DMS79 (cell line): ENCODE measurements around the gene PITHD1.
"Not testable (repeated sequence)": the region's sequence is repeated elsewhere in the genome, so short reads cannot be mapped to it uniquely, and the experiment has no call there.

Experiments
- DNase-seq: peaks from one replicate; lab custom pipeline; 2025; lab: John Stamatoyannopoulos, UW

The PITHD1 gene

DNA sequence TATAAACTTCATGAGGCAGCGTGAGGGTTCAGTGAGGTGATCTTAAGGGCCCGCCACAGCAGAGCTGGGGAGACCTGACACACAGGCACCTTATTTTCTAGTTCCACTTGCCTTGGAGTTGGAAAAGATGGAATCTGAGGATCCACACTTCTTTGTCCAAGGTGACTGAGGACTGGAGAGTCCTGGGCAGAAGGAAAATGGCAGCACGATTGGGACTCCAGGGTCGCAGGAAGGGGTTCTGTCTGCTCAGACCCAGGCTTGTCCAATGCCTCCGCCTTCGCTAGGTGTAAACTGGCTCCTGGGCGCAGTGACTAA, 21.0 kb downstream of the PITHD1 start:
- DNase-seq = no peak

DNA sequence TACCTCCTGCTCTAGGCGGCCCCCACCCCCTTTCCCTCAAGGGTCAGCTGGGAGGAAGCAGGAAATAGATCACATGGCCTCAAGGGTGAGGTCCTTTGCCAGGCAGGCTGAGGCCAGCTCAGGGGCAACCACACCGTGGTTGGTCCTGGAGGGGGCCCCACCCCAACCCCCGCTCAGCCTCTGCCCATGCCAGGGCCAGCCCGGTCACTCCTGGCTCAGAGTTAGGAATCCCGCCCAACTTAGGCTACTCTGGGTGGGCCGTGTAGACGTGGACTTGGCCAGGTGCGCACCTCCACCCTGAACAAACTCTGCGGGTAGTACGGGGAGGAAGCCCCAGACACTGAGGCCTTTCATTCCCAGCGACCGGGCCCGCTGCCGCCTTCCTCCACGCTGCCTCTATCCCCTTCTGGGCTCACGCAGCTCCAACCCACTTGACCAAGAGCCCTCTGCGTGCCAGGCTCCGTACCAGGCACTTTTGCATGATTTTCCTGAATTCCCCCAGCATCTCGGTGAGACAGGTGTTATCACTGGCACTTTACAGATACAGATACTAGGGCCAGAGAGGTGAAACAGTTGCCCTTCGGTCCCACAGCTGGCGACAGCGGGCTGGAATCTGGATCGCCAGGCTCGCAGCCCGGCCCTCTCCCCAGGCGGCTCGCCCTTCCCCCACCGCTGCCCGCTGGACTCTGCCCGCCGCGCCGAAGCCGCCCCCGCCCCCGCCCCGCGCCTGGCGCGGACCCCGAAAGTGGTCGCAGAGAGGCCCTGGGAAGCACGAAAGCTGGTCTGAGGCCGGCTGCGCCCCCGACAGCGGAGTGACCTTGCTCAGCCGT, 21.6 kb downstream of the PITHD1 start:
- DNase-seq = no peak

DNA sequence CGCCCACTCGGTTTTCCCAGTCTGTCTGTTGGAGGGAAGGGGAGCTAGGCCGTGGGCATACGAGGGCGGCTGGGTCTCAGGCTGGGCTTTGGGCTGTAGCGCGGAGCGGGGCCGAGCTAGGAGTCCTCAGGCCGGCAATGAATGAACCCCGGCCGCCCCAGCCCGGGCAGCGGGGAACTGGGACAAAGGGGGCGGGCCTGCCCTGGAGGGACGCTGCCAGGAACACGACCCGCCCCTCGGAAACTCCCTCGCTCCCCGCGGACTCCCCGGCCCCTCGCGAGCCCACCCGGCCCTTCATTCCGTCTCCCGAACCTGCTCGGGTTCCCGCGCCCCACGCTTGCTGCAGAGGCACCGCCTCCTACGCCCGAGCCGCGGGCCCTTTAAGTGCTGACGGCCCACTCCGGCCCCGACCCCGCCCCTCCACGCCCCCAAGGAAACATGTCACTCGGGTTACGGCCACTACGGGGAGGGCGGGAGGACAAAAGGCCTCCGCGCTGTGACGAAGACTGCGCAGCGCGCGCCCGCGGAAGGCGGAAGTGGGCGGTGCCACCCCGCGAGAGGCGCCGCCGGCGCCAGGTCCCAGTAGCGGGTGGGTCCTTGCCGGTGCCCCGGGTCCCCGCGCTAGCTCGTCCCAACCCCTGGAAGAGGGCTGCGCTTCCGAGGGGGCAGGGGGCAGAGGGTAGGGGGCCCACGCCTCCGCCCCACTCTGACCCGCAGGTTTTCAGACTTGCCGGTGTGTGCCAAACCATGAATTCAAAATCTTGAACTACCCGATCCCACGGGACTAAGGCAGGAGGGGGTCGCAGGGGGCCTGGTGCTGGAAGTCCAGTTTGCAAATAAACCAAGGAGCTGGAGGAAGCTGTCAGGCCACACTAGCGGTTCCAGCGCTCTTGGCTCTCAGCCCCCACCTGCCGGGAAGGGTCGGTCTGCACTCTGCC, 22.5 kb downstream of the PITHD1 start, which contains the start of gene GALE:
Gene GALE, minus strand, starts transcription at position 355 of the 938 bp plus-strand sequence. CDS start 1,747 bp downstream, outside the sequence.
- peak; percentile 91 for DNase-seq

DNA sequence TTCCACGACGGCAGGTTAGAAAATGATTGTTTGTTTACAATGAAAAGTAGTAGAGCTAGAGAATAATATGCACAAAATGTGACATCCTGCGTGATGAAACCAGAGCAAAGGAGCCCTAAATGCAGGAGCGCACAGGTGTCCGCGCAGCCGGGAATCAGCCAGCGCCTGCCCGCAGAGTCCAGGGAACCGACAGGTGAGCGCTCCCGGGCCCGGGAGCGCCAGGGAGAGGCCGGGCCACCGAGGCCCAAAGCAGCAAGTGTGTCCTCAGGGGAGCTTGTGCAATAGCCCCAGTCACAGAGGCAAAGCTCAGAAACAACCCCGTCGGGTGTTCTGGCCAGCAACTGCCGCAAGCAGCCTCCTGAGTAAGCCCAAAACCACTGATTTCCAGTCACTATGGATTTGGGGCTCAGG, 23.1 kb downstream of the PITHD1 start:
- DNase-seq = no peak

DNA sequence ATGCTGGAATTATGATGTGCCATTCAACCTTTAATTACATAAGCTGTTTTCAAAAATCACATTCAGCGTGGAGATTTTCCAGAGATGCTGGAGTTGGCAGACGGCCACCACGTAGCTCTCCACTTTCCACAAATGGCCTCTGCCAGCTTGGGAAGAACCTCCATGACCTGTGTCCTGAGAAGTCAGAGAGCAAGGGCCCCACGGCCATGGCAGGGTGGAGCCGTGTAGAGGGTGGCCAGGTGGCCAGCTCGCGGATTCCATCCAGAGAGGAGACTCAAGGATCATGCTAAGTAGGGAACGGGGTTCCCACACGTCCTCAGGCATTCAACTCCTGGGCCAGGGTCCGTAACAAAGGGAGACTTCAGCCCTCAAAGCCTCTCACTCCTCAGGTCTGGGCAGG, 23.7 kb downstream of the PITHD1 start:
- DNase-seq = no peak

DNA sequence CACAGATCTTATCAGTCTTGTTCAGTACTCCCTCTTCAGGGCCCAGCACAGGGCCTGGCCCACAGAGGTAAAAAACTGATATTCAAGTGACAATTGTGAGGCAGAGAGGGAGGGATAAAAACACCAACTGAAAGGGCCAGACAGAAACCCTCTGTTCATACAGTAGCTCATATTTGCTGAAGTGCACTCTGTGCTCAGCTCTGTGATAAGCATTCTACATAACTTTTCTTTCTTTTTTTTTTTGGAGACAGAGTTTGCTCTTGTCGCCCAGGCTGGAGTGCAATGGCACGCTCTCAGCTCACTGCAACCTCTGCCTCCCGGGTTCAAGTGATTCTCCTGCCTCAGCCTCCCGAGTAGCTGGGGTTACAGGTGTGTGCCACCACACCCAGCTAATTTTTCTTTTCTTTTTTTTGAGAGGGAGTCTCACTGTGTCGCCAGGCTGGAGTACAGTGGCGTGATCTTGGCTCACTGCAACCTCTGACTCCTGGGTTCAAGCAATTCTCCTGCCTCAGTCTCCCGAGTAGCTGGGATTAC, 24.7 kb downstream of the PITHD1 start:
- not testable (repeated sequence) for DNase-seq

DNA sequence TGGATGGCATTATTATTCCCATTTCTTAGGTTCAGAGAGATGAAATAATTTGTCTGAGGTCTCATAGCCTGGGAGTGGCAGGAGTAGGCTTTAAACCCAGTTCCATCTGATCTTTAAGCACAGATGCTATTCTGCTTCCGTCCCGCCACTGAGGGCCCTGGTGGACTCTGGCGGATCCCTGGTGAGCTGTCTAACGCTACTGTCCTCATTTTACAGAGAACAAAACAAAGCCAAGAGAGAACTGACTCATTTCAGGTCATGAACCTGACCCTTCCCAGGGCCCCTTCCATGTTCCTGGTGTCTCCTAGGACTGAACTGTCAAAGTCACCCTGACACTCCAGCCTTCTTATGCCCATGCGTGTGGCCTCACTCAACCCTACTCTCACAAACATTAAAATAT, 25.5 kb downstream of the PITHD1 start:
- no peak for DNase-seq

DNA sequence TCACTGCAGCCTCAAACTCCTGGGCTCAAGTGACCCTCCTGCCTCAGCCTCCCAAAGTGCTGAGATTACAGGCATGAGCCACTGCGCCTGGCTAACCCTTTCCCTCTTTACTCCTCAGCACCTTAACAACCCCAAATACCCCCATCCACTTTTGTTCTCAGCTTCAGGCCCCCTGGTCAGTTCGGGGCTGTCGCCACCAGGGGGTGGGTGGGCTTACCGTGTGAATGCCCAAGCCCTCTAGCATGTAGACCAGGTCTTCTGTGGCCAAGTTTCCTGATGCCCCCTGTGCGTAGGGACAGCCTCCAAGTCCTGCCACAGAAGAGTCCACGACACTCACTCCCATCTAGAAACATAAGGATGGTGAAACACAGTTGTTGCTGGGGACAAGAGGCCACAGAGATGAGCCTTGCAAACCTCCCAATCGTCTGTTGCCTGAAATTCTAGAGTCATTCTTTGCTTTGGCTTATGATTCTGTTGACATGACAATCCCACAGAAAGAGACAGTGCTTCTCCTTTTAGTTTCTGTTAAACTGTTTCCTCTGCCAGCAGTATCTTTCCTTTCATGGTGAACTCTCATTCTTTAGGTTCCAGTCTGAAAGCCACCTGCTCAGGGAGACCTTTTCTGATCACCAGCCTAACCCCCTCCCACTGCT, 26.1 kb downstream of the PITHD1 start:
- no peak for DNase-seq

DNA sequence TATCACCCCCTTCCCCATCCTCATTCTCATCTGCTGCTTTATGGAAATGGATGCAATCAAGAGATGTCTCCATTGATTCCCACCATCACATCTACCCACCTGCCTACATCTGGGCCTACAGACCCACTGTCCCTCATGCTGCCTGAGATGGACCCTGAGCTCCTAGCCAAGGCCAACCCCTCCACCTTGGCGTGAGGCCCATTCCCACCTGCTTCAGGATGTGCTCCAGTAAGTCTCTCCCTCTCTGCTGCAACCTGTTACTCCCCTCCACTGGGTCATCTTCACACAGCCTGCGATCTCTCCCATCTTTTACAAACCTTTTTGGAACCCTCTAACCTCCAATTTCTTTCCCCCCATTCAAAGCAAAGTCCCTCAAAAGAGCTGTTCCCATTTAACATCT, 26.8 kb downstream of the PITHD1 start:
- DNase-seq = no peak

DNA sequence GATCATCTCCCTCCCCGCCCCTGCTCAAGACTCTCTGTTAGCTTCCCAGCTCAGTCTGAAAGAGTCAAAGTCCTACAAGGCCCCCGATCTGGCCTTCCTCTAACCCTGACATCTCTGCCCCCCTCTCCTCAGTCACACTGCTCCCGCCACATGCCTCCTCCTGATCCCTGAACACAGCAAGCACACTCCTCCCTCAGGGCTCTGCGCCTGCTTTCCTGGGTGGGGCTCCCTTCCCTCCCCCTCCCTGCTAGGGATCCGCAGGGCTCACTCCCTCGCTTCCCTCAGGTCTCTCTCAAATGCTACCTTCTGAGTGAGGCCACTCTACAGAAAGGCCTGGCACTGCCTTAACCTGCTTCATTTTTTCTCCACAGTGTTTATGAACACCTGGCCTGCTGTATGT, 28.1 kb downstream of the PITHD1 start:
- no peak for DNase-seq

DNA sequence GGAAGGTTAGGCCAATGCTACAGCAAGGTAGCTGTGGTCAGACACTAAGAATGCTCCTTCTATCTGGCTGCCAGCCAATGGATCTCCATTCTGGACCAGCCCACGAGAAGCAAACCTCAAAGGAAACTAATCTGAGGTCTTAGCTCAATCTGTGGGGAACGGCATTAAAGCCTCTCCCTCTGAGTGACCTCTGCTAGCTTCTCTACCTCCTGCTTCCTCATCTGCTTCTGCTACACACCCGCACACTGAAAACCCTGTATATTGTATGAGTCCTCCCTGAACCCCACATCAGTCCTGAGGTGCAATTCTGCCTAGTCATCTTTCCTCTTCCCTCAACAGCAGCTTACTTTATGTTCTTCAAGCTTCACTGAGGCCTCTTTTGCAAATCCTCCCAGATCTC, 29.2 kb downstream of the PITHD1 start:
- DNase-seq = no peak

DNA sequence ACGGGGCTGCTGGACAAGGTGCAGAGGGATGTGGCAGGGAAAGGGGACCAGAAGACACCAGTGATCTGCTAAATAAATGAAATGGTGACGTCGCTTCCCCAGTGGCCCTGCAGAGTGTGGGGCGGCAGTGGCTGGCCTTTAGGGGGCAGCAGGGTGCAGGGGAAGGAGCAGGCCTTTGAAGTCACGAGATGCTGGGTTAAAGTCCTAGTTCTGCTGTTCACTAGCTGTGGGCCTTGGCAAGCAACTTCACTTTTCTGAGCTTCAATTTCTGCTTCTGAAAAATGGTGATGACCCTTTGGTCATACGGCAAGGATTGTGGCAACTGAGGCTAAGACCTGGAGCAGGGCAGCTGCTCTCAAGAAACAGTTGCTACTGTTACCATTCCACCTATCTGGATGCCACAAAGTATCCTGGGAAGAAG, 31.5 kb downstream of the PITHD1 start:
- DNase-seq = no peak

DNA sequence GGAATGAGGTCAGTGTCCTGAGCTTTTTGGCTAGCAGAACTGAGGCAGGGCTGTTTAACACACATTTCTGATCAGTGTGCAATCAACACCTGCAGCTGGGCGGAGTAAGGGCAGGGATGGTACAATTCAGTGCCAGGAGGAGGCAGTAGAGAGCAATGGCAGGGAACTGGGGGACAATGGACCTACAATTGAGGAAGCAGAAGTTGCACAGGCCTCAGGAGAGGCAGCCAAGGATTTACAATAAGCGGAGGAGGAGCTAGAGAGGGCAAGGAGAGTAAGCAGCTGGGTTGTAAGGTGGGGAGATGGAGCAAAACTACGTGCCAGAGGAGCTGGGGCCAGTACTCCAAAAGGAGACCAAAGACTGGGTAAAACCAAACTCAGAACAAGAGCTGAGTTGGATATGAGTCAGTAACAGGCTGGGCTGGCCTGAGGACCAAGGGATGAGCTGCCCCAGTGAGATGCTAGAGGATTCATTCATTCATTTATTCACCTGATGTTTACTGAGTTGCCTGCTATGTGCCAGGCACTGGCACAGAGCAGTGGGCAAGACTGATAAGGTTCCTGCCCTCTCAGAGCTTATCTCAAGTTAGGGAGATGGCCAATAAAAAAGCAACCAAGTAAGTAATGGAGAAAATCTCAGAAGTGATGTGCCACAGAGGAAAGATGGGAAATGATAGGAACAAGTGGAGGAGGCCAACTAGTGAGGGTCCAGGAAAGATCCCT, 32.8 kb downstream of the PITHD1 start:
- DNase-seq = no peak

DNA sequence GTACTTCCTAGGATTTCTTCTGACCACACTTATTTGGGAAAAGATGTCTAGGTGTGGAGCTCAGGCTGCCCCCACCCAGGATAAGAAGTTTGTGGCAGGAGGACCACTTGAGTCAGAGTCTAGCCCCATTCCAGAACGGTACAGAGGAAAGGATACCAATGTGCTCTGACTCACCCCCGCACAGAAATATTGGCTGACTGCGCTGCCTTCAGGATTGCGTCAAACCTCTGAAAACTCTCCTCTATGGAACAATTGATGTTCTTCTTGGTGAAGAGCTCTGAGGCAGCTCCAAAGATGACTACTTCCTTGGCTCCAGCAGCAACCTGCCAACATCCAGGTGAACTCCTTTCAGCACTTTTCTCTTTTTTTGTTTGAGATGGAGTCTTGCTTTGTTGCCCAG, 35.8 kb downstream of the PITHD1 start:
- DNase-seq = no peak

DNA sequence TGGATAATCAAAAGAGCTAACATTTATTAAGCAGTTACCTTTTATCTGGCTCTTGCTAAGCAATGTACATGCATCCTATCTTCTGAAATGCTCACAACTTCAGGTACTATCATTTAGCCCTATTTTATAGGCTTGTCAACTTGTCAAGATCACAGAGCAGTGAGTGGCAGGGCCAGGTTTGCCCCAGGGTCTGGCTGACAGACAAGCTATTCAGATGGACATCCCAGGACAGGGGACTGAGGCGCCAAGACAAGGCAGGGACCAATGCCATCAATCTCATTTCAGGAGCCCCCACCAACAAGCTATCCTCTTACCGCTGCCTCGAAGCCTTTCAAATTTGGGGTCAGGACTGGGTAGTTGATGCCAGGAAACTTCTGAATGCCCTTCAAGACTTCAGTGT, 38.1 kb downstream of the PITHD1 start:
- DNase-seq = no peak

DNA sequence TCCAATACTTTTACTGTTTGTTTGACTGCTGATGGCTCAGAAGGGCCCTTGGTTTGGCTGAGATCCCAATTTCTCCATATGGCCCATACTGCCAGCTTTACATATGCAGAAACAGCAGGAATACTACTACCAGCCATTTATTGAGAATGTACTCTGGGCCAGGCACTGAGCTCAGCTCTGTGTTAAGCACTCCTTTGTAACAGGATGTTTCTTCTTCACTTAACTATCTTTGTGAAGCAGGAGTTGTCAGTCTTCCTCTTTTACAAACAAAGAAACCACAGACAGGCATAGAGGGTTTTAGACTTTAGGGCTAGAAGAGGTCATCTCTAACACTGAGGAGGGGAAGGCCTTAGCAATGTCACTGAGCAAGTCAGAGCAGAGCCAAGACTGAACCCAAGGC, 38.7 kb downstream of the PITHD1 start:
- DNase-seq = no peak

DNA sequence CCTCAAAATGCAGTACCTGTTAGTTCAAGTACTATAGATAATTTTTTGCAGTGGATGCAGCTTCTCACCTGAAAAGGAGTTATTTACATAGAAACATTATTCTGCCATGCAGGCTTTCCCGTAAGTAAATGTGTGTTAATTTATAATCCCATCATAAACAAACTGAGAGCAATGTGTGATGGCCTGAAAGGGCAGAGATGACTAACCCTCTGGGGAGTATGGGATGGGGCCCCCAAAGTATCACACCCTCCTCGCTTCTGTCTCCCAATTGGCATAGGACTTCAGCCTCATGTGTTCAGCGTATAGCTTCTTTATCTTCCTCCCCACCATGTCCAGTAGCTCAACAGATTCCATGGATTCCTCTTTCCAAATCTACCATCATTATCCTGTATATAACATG, 39.4 kb downstream of the PITHD1 start:
- DNase-seq = no peak

DNA sequence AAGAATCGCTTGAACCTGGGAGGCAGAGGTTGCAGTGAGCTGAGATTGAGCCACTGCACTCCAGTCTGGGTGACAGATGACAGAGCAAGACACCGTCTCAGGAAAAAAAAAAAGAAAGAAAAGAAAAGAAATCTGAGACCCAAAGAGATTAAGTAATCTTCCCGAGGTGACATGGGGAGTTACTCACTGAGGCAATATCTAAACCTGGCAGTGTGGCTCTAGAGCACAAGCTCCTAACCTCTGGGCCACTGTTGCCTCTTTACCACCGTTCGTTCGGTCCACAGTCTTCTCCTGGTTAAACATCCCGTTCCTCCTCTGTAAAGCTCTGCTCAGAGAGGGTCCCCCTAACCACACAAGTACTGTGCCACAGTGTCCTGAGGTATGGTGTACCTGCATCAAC, 45.5 kb downstream of the PITHD1 start:
- DNase-seq = no peak

DNA sequence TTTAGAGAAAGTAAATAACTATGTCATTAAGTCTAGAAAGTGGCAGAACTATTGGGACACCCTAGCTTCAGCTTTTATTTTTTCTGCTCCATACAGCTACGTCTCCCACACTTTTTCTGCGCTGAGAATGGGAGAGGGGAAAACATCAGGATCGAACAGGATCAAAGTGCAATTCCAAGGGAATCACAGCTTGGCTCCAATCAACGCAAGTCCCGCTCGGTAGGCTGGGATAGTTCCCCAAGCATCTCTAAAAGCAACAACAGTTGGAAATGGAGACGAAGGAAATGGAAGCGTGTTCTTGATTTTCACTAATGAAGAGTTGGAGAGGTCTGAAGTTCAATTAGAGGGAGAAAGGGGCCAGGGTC, 46.5 kb downstream of the PITHD1 start:
- no peak for DNase-seq

DNA sequence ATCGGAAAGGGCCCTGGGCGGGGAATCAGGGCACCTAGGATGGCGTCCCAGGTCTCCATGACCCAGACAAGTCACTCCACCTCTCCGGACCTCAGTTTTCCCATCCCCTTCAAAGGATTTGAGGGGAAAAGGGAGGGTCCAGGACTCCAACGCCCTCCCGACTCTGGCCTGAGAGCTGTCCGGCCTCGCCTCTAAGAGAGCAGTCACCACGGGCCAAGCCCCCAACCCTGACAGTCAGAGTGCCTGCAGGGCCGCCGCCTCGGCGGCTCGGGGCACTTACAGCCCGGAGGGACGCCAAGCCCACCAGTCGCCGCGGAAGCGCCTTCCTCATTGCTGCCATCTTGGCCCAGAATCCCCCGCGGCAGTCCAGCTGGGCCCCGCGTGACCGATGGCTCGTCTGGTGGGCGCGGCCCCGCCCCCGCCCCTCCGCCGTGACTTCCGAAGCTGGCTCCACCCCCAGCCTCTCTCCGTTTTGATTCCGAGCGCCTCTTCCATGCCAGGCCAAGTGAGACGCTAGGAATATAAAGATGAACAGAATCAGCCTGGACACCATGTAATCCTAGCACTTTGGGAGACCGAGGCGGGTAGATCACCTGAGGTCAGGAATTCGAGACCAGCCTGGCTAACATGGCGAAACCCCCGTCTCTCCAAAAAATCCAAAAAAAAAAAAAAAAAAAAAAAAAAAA, 47.0 kb downstream of the PITHD1 start, which contains the start of gene HMGCL:
Gene HMGCL, minus strand, starts transcription at position 354 of the 686 bp plus-strand sequence. Its CDS starts 14 bp downstream, at position 340.
- peak; percentile 85 for DNase-seq
